HG03045 (cell line): ENCODE measurements around the gene POU2F2.
A peak's percentile ranks its signal among the peaks of the same experiment; 100 is the strongest.

ENCODE experiments used
- ATAC-seq: cut with Tn5 transposase; IDR thresholded peaks from one replicate; pipeline ENCODE4 v1.9.1; 2021; ENCODE audit warnings: mild to moderate bottlenecking, moderate library complexity; ENCODE audit not compliant: unreplicated experiment

POU2F2 gene

GRCh38 chr19:42086188-42086736, 46.0 kb downstream of the POU2F2 start:
- ATAC-seq = no peak

GRCh38 chr19:42083537-42083936, 48.7 kb downstream of the POU2F2 start:
- ATAC-seq = no peak

- ATAC-seq = no peak
Observed at GRCh38 chr19:42081584-42082203, 50.6 kb downstream of the POU2F2 start.

GRCh38 chr19:42080764-42081375, 51.4 kb downstream of the POU2F2 start:
- no peak for ATAC-seq

GRCh38 chr19:42079886-42080763, 52.1 kb downstream of the POU2F2 start:
- no peak for ATAC-seq

- no peak for ATAC-seq
Observed at GRCh38 chr19:42079276-42079669, 53.0 kb downstream of the POU2F2 start.

GRCh38 chr19:42078538-42079275, 53.5 kb downstream of the POU2F2 start:
- ATAC-seq = no peak

- no peak for ATAC-seq
Observed at GRCh38 chr19:42078058-42078457, 54.2 kb downstream of the POU2F2 start.

GRCh38 chr19:42076380-42076944, 55.8 kb downstream of the POU2F2 start:
- ATAC-seq = no peak

GRCh38 chr19:42075616-42076379, 56.4 kb downstream of the POU2F2 start, which contains the start of gene ZNF574:
Gene ZNF574 (plus strand): TSS chr19:42076166. CDS start chr19:42078607, 2,441 bp downstream.
- peak; percentile 93 for ATAC-seq

- no peak for ATAC-seq
Observed at GRCh38 chr19:42075364-42075615, 57.0 kb downstream of the POU2F2 start.

- no peak for ATAC-seq
Observed at GRCh38 chr19:42074513-42075363, 57.5 kb downstream of the POU2F2 start.

- no peak for ATAC-seq
Observed at GRCh38 chr19:42071247-42071646, 61.0 kb downstream of the POU2F2 start.

- no peak for ATAC-seq
Observed at GRCh38 chr19:42069619-42070351, 62.5 kb downstream of the POU2F2 start, which contains the start of gene GRIK5. Gene GRIK5 (minus strand): TSS chr19:42070206. CDS start chr19:42065770, 4,436 bp downstream.

GRCh38 chr19:42068756-42069571, 63.3 kb downstream of the POU2F2 start:
- ATAC-seq = no peak

GRCh38 chr19:42068361-42068755, 63.9 kb downstream of the POU2F2 start:
- ATAC-seq = no peak

- no peak for ATAC-seq
Observed at GRCh38 chr19:42067315-42067888, 64.8 kb downstream of the POU2F2 start.
